DND-41 (cell line): ENCODE measurements around the gene KIAA1671.

ENCODE experiments used
- ATAC-seq: fragments of 200-7000 bp; cut with Tn5 transposase; 3 replicates; pipeline ENCODE4 v1.9.1; 2021; ENCODE audit warnings: low read depth; ENCODE audit not compliant: insufficient read depth
- DNase-seq: peaks from one replicate; pipeline ENCODE4 v3.0.0-alpha.2; 2020
- H2AFZ ChIP-seq: 2 replicates; pipeline ENCODE4 v1.6.0; 2012; ENCODE audit warnings: low read depth, low read length
- H3K27ac ChIP-seq: 2 replicates; pipeline ENCODE4 v1.5.1; 2012; ENCODE audit warnings: low read length, inconsistent platforms
- H3K27me3 ChIP-seq: fragments of 200-600 bp; sonication (generic); 2 replicates; pipeline ENCODE4 v1.6.0; 2012; ENCODE audit warnings: low read length, mild to moderate bottlenecking, inconsistent platforms; ENCODE audit not compliant: insufficient read depth, poor library complexity
- H3K36me3 ChIP-seq: 2 replicates; pipeline ENCODE4 v1.5.1; 2012; ENCODE audit warnings: low read length, inconsistent platforms; ENCODE audit not compliant: insufficient read depth
- H3K4me1 ChIP-seq: 2 replicates; pipeline ENCODE4 v1.5.1; 2012; ENCODE audit warnings: mild to moderate bottlenecking, low read length; ENCODE audit not compliant: insufficient read depth
- H3K4me2 ChIP-seq: 2 replicates; pipeline ENCODE4 v1.6.0; 2012; ENCODE audit warnings: mild to moderate bottlenecking, moderate library complexity, low read length, inconsistent platforms; ENCODE audit not compliant: insufficient read depth
- H3K4me3 ChIP-seq, 2 experiments: fragments of 200-600 bp in 1 of 2; shearing (Covaris generic) in 1 of 2; 2 replicates each; pipeline ENCODE4 v1.5.1; 2012 to 2016; ENCODE audit warnings: inconsistent platforms in 2 of 2, low read length in 2 of 2, mild to moderate bottlenecking in 2 of 2, low read depth in 1 of 2, moderate library complexity in 1 of 2
- H3K79me2 ChIP-seq: 2 replicates; pipeline ENCODE4 v1.6.0; 2012; ENCODE audit warnings: low read length, inconsistent platforms; ENCODE audit not compliant: insufficient read depth
- H3K9ac ChIP-seq: 2 replicates; pipeline ENCODE4 v1.6.0; 2012; ENCODE audit warnings: low read depth, mild to moderate bottlenecking, inconsistent platforms, low read length, moderate library complexity
- H3K9me3 ChIP-seq: 2 replicates; pipeline ENCODE4 v1.5.1; 2012; ENCODE audit warnings: low read length, moderate library complexity, mild to moderate bottlenecking, inconsistent platforms; ENCODE audit not compliant: insufficient read depth, severe bottlenecking
- H4K20me1 ChIP-seq: 2 replicates; pipeline ENCODE4 v1.6.0; 2012; ENCODE audit warnings: low read length; ENCODE audit not compliant: insufficient read depth
- EZH2 ChIP-seq: IDR thresholded peaks from 3 replicates; pipeline ENCODE4 v1.6.1; 2012; ENCODE audit warnings: borderline replicate concordance, low read depth, mild to moderate bottlenecking, moderate library complexity, low read length, inconsistent platforms; ENCODE audit not compliant: severe bottlenecking
- TF ChIP-seq, protein P1 (sequence below): IDR thresholded peaks from 2 replicates; pipeline ENCODE4 v1.5.1; 2012; ENCODE audit warnings: borderline replicate concordance, low read length, moderate library complexity, mild to moderate bottlenecking; ENCODE audit not compliant: poor library complexity, severe bottlenecking; ENCODE audit errors: extremely low read depth

The KIAA1671 gene

GRCh38 chr22:25210793-25211192 is 258.3 kb downstream of the KIAA1671 start:
- Histone ChIP-seq H3K79me2 (no peaks in the 10 kb centered on the region), H3K4me1 (no peaks in the 10 kb centered on the region), H3K9ac (no peak overlapping the region), H2AFZ (no peak overlapping the region), H3K27ac (no peak overlapping the region), H3K9me3 (no peaks in the 10 kb centered on the region), H3K36me3 (no peaks in the 10 kb centered on the region), H3K27me3 (no peaks in the 10 kb centered on the region), H4K20me1 (no peaks in the 10 kb centered on the region), H3K4me3 (no peak overlapping the region), H3K4me2 (no peak overlapping the region)
- no peak for TF ChIP-seq EZH2
- TF ChIP-seq, protein P1, sequence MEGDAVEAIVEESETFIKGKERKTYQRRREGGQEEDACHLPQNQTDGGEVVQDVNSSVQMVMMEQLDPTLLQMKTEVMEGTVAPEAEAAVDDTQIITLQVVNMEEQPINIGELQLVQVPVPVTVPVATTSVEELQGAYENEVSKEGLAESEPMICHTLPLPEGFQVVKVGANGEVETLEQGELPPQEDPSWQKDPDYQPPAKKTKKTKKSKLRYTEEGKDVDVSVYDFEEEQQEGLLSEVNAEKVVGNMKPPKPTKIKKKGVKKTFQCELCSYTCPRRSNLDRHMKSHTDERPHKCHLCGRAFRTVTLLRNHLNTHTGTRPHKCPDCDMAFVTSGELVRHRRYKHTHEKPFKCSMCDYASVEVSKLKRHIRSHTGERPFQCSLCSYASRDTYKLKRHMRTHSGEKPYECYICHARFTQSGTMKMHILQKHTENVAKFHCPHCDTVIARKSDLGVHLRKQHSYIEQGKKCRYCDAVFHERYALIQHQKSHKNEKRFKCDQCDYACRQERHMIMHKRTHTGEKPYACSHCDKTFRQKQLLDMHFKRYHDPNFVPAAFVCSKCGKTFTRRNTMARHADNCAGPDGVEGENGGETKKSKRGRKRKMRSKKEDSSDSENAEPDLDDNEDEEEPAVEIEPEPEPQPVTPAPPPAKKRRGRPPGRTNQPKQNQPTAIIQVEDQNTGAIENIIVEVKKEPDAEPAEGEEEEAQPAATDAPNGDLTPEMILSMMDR: no peak
- DNase-seq: no peak
- ATAC-seq: no peak

- DNase-seq (no peak), ATAC-seq (no peak)
- H2AFZ ChIP-seq: no peak overlapping the region
- H4K20me1 ChIP-seq: no peaks in the 10 kb centered on the region
- H3K27me3 ChIP-seq: no peaks in the 10 kb centered on the region
- H3K27ac ChIP-seq: no peak overlapping the region
- no peaks in the 10 kb centered on the region for H3K9me3 ChIP-seq
- H3K4me1 ChIP-seq: no peaks in the 10 kb centered on the region
- no peak overlapping the region for H3K9ac ChIP-seq
- H3K4me3 ChIP-seq: no peak overlapping the region
- H3K79me2 ChIP-seq: no peaks in the 10 kb centered on the region
- TF ChIP-seq EZH2: no peak
- TF ChIP-seq, protein P1: no peak
- H3K36me3 ChIP-seq: no peaks in the 10 kb centered on the region
- no peak overlapping the region for H3K4me2 ChIP-seq
Observed at GRCh38 chr22:25212337-25212736, 259.8 kb downstream of the KIAA1671 start.

GRCh38 chr22:25213221-25213620 is 260.7 kb downstream of the KIAA1671 start:
- H3K27ac ChIP-seq: no peak overlapping the region
- no peaks in the 10 kb centered on the region for H3K79me2 ChIP-seq
- H4K20me1 ChIP-seq: no peaks in the 10 kb centered on the region
- ATAC-seq (no peak), DNase-seq (no peak)
- H3K4me1 ChIP-seq: no peaks in the 10 kb centered on the region
- no peaks in the 10 kb centered on the region for H3K27me3 ChIP-seq
- no peak overlapping the region for H3K4me2 ChIP-seq
- TF ChIP-seq, protein P1: no peak
- no peak for TF ChIP-seq EZH2
- no peak overlapping the region for H3K9ac ChIP-seq
- no peak overlapping the region for H3K4me3 ChIP-seq
- H2AFZ ChIP-seq: no peak overlapping the region
- H3K36me3 ChIP-seq: no peaks in the 10 kb centered on the region
- H3K9me3 ChIP-seq: no peaks in the 10 kb centered on the region

DNA sequence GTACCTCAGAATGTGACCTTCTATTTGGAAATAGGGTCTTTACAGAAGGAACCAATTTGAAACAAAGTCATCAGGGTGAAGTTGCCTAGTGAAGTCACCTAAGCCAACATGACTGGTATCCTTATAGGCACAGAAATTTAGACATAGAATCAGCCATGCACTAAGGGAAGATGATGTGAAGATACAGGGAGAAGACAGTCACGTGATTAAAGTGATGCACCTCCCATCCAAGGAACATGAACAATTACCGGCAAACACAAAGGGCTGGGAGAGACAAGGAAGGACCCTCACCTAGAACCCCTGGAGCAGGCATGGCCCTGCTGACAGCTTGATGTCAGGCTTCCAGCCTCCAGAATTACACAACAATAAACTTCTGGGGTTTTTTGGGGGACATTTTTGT is 263.7 kb downstream of the KIAA1671 start:
- DNase-seq: no peak
- Histone ChIP-seq H3K9me3 (no peaks in the 10 kb centered on the region), H3K4me2 (no peak overlapping the region), H4K20me1 (no peaks in the 10 kb centered on the region; the same call in 1 of the 2 replicates), H3K36me3 (no peaks in the 10 kb centered on the region), H3K4me1 (no peaks in the 10 kb centered on the region), H3K4me3 (no peak overlapping the region), H3K9ac (no peak overlapping the region), H3K79me2 (no peaks in the 10 kb centered on the region), H3K27me3 (no peaks in the 10 kb centered on the region), H2AFZ (no peak overlapping the region), H3K27ac (no peak overlapping the region)
- ATAC-seq: no peak
- TF ChIP-seq, protein P1: no peak
- no peak for TF ChIP-seq EZH2
